Prostate gland (tissue), 2 donors: ENCODE results near the gene NRXN3.

Source experiments
- POLR2A ChIP-seq: fragments of 450-650 bp; IDR thresholded peaks from one replicate; pipeline ENCODE4 v1.6.1; 2016; ENCODE audit warnings: antibody characterized with exemption, mild to moderate bottlenecking
- TF ChIP-seq, protein P1 (sequence below), 4 experiments: fragments of 200-600 bp in 2 of 4; fragments of 450-650 bp in 2 of 4; sonication (generic) in 2 of 4; IDR thresholded peaks; 1 replicate in 3 of 4; 2 replicates in 1 of 4; pipeline ENCODE4 v1.5.1; 2016 to 2019; ENCODE audit warnings: antibody characterized with exemption in 4 of 4, mild to moderate bottlenecking in 2 of 4, moderate library complexity in 2 of 4

DNA sequence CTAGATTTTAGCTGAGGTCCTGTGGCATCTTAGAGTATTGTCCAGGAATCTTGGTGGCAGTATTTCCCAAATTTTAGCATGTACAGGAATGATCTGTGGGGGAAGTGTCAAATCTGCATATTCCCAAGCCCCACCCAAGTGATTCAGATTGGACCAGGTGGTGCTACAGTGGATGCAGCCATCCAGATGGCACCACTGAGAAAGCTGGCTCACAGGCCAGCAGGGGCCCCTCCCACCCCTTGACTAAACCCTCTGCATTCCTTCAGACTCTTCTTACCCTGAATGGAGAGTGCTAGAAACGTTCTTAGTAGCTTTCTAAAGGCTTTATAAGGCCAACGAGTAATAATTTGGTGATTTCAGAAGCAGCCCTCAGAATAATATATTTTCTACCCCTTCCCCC, 255.2 kb downstream of the NRXN3 start:
- TF ChIP-seq, protein P1, sequence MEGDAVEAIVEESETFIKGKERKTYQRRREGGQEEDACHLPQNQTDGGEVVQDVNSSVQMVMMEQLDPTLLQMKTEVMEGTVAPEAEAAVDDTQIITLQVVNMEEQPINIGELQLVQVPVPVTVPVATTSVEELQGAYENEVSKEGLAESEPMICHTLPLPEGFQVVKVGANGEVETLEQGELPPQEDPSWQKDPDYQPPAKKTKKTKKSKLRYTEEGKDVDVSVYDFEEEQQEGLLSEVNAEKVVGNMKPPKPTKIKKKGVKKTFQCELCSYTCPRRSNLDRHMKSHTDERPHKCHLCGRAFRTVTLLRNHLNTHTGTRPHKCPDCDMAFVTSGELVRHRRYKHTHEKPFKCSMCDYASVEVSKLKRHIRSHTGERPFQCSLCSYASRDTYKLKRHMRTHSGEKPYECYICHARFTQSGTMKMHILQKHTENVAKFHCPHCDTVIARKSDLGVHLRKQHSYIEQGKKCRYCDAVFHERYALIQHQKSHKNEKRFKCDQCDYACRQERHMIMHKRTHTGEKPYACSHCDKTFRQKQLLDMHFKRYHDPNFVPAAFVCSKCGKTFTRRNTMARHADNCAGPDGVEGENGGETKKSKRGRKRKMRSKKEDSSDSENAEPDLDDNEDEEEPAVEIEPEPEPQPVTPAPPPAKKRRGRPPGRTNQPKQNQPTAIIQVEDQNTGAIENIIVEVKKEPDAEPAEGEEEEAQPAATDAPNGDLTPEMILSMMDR (IDR thresholded peaks at IDR 0.05): no peak
- TF ChIP-seq POLR2A: no peak
